H1 (cell line): ENCODE results near the gene STIM1. TPM values are rescaled to one million over a fixed set of nuclear protein-coding genes. Genes with fewer than 3 reads are reported as not detected.

ENCODE experiments used
- CTCF ChIA-PET: fragments of 300-600 bp; sonication (Branson Sonifier 250); formaldehyde crosslinking; loops from one replicate; lab custom pipeline; 2021; ENCODE audit not compliant: partially characterized antibody; lab: Charles Lee
- POLR2A ChIA-PET: fragments of 300-600 bp; sonication (Branson Sonifier 250); formaldehyde crosslinking; loops from one replicate; lab custom pipeline; 2021; ENCODE audit warnings: inconsistent platforms; ENCODE audit not compliant: partially characterized antibody; lab: Charles Lee
- DNase-seq, 2 experiments: peaks; one replicate each; pipeline versions ENCODE4 v3.0.0 to v3.0.0-alpha.2; 2010 to 2022; ENCODE audit warnings: low spot score in 2 of 2, low read depth in 1 of 2, mixed read lengths in 1 of 2
- FAIRE-seq: peaks from 2 replicates; lab custom pipeline; 2011; peaks lifted over from hg19 to GRCh38; lab: Jason Lieb, UNC
- H2AFZ ChIP-seq: 2 replicates; pipeline ENCODE4 v1.8.1; 2012; ENCODE audit warnings: low read length, inconsistent platforms
- H2AK5ac ChIP-seq: 2 replicates; pipeline ENCODE4 v1.6.1; 2013; ENCODE audit warnings: low read depth, low read length
- H2BK120ac ChIP-seq: replicated peaks from 2 replicates; pipeline ENCODE3; 2013; ENCODE audit warnings: low read depth, low read length, inconsistent platforms
- H2BK12ac ChIP-seq: 2 replicates; pipeline ENCODE4 v1.6.1; 2013; ENCODE audit warnings: low read depth, low read length
- H2BK15ac ChIP-seq: 2 replicates; pipeline ENCODE4 v1.6.1; 2013; ENCODE audit warnings: low read length
- H2BK20ac ChIP-seq: 2 replicates; pipeline ENCODE4 v1.6.1; 2013; ENCODE audit warnings: low read length
- H2BK5ac ChIP-seq: 2 replicates; pipeline ENCODE4 v1.6.1; 2013; ENCODE audit warnings: low read depth, low read length
- H3K14ac ChIP-seq: 2 replicates; pipeline ENCODE4 v1.6.1; 2013; ENCODE audit warnings: inconsistent platforms; ENCODE audit not compliant: insufficient read length
- H3K18ac ChIP-seq: 2 replicates; pipeline ENCODE4 v1.6.1; 2013; ENCODE audit warnings: low read length; ENCODE audit errors: extremely low read depth
- H3K23ac ChIP-seq: 2 replicates; pipeline ENCODE4 v1.6.1; 2013; ENCODE audit warnings: inconsistent platforms; ENCODE audit not compliant: insufficient read length
- H3K23me2 ChIP-seq: 2 replicates; pipeline ENCODE4 v1.6.1; 2013; ENCODE audit warnings: low read depth, low read length
- H3K27ac ChIP-seq: 2 replicates; pipeline ENCODE4 v1.6.1; 2011; ENCODE audit warnings: low read depth, low read length, inconsistent platforms
- H3K27me3 ChIP-seq, 4 experiments: replicated peaks in 1 of 4; 1 replicate in 1 of 4; 2 replicates in 3 of 4; pipeline versions ENCODE4 v1.6.1 to v1.8.1; 2011 to 2013; ENCODE audit warnings: low read length in 3 of 4, mild to moderate bottlenecking in 3 of 4, inconsistent platforms in 2 of 4, mixed read lengths in 2 of 4, moderate library complexity in 1 of 4; ENCODE audit not compliant: control insufficient read depth in 3 of 4, insufficient read depth in 3 of 4; ENCODE audit errors: extremely low read depth in 1 of 4
- H3K36me3 ChIP-seq, 4 experiments: 2 replicates each; pipeline versions ENCODE4 v1.6.1 to v1.8.1; 2011 to 2013; ENCODE audit warnings: mild to moderate bottlenecking in 4 of 4, low read length in 3 of 4, moderate library complexity in 2 of 4, control low read depth in 1 of 4, inconsistent platforms in 1 of 4; ENCODE audit not compliant: insufficient read depth in 4 of 4, control insufficient read depth in 2 of 4
- H3K4ac ChIP-seq: replicated peaks from 2 replicates; pipeline ENCODE3; 2013; ENCODE audit warnings: low read length, low read depth, mixed read lengths, inconsistent platforms; ENCODE audit not compliant: insufficient read length
- H3K4me1 ChIP-seq, 4 experiments: replicated peaks in 1 of 4; 1 replicate in 1 of 4; 2 replicates in 3 of 4; pipeline versions ENCODE4 v1.6.1 to v1.8.1; 2011 to 2013; ENCODE audit warnings: low read length in 3 of 4, inconsistent platforms in 2 of 4, mixed read lengths in 1 of 4; ENCODE audit not compliant: insufficient read depth in 4 of 4, control insufficient read depth in 3 of 4
- H3K4me2 ChIP-seq, 2 experiments: 2 replicates each; pipeline versions ENCODE4 v1.6.1 to v1.8.1; 2011 to 2013; ENCODE audit warnings: low read depth in 2 of 2, low read length in 2 of 2, control low read depth in 1 of 2, inconsistent platforms in 1 of 2, mild to moderate bottlenecking in 1 of 2; ENCODE audit not compliant: insufficient read depth in 1 of 2
- H3K4me3 ChIP-seq, 4 experiments: fragments of 200-600, 300-600 bp in 1 of 4; sonication (generic), shearing (Covaris generic), sonication (Bioruptor Twin) in 1 of 4; 2 replicates each; pipeline versions ENCODE4 v1.5.1 to v1.8.1; 2011 to 2016; ENCODE audit warnings: low read length in 4 of 4, low read depth in 3 of 4, control low read depth in 2 of 4, inconsistent platforms in 2 of 4, mild to moderate bottlenecking in 2 of 4, mixed read lengths in 1 of 4, moderate library complexity in 1 of 4; ENCODE audit not compliant: insufficient read depth in 2 of 4; ENCODE audit errors: extremely low read depth in 1 of 4
- H3K56ac ChIP-seq: replicated peaks from 2 replicates; pipeline ENCODE3; 2013; ENCODE audit warnings: low read depth, mild to moderate bottlenecking, mixed read lengths, low read length, inconsistent platforms; ENCODE audit not compliant: insufficient read length
- H3K79me1 ChIP-seq: 2 replicates; pipeline ENCODE4 v1.6.1; 2013; ENCODE audit warnings: low read depth, low read length, control low read depth
- H3K79me2 ChIP-seq, 2 experiments: 2 replicates each; pipeline versions ENCODE4 v1.6.1 to v1.8.1; 2012 to 2013; ENCODE audit warnings: low read length in 2 of 2, mild to moderate bottlenecking in 2 of 2, inconsistent platforms in 1 of 2; ENCODE audit not compliant: insufficient read depth in 2 of 2, control insufficient read depth in 1 of 2
- H3K9ac ChIP-seq, 4 experiments: replicated peaks in 1 of 4; 1 replicate in 1 of 4; 2 replicates in 3 of 4; pipeline versions ENCODE4 v1.6.1 to v1.8.1; 2011 to 2013; ENCODE audit warnings: low read depth in 3 of 4, low read length in 3 of 4, control low read depth in 2 of 4, mild to moderate bottlenecking in 2 of 4, moderate library complexity in 2 of 4, inconsistent platforms in 1 of 4; ENCODE audit errors: extremely low read depth in 1 of 4
- H3K9me3 ChIP-seq, 2 experiments: 2 replicates each; pipeline versions ENCODE4 v1.6.1 to v1.8.1; 2012 to 2013; ENCODE audit warnings: mild to moderate bottlenecking in 2 of 2, moderate library complexity in 2 of 2, control low read depth in 1 of 2, inconsistent platforms in 1 of 2, low read depth in 1 of 2, low read length in 1 of 2, mixed read lengths in 1 of 2; ENCODE audit not compliant: insufficient read depth in 2 of 2
- H4K20me1 ChIP-seq, 2 experiments: replicated peaks in 1 of 2; 2 replicates each; pipeline versions ENCODE3 to v1.8.1; 2011 to 2013; ENCODE audit warnings: inconsistent platforms in 2 of 2, low read length in 2 of 2, mild to moderate bottlenecking in 1 of 2; ENCODE audit not compliant: insufficient read depth in 2 of 2, control insufficient read depth in 1 of 2
- H4K5ac ChIP-seq: 2 replicates; pipeline ENCODE4 v1.6.1; 2013; ENCODE audit warnings: low read length, low read depth, mixed read lengths, inconsistent platforms; ENCODE audit not compliant: insufficient read length
- H4K8ac ChIP-seq: 2 replicates; pipeline ENCODE4 v1.8.0; 2013; ENCODE audit warnings: mild to moderate bottlenecking, moderate library complexity, low read length, inconsistent platforms; ENCODE audit not compliant: insufficient read depth; ENCODE audit errors: extremely low read depth
- H4K91ac ChIP-seq: replicated peaks from 2 replicates; pipeline ENCODE3; 2013; ENCODE audit warnings: low read length, mixed read lengths, inconsistent platforms; ENCODE audit not compliant: insufficient read length
- JUN ChIP-seq: IDR thresholded peaks from 2 replicates; pipeline ENCODE4 v1.6.1; 2011; ENCODE audit warnings: low read depth, mild to moderate bottlenecking, improper control_type of control experiment, low read length
- NANOG ChIP-seq: IDR thresholded peaks from 2 replicates; pipeline ENCODE4 v1.6.1; 2011; ENCODE audit warnings: low read length, low read depth, mild to moderate bottlenecking, inconsistent platforms; ENCODE audit not compliant: insufficient read depth, poor library complexity, severe bottlenecking
- SAP30 ChIP-seq: fragments of 300-600 bp; sonication (generic); IDR thresholded peaks from 2 replicates; pipeline ENCODE4 v1.7.1; 2012; ENCODE audit warnings: low read length, moderate library complexity, mild to moderate bottlenecking, inconsistent platforms; ENCODE audit not compliant: insufficient read depth, insufficient replicate concordance
- SIRT6 ChIP-seq: IDR thresholded peaks from one replicate; pipeline ENCODE4 v1.7.1; 2012; ENCODE audit warnings: low read length, inconsistent platforms
- SIX5 ChIP-seq: IDR thresholded peaks from 2 replicates; pipeline ENCODE4 v1.6.1; 2011; ENCODE audit warnings: mild to moderate bottlenecking, low read depth, low read length
- TAF7 ChIP-seq: optimal IDR thresholded peaks from 2 replicates; pipeline ENCODE3; 2011; ENCODE audit warnings: low read depth, mild to moderate bottlenecking, inconsistent platforms, low read length, moderate library complexity, borderline replicate concordance
- polyA plus RNA-seq, 7 experiments: library from polyadenylated mRNA; depleted of rRNA in 3 of 7; stranded (reverse) in 5 of 7; unstranded in 2 of 7; fragments of >200 nt in 5 of 7; fragments of 200-250 nt in 2 of 7; gene quantifications; 1 replicate in 5 of 7; 2 replicates in 1 of 7; 4 replicates in 1 of 7; pipeline versions ENCODE4 v1.2.1 to v1.2.3, GENCODE V29; 2011 to 2013; ENCODE audit warnings: missing spikeins in 2 of 7, mixed read lengths in 2 of 7
- total RNA-seq: library from RNA; stranded (reverse); fragmentation: NEBNext Ultra II Directional; extraction: Animal tissue kit (Norgen Biotek cat#: 25700); gene quantifications from 2 replicates; pipeline ENCODE4 v1.2.1, GENCODE V29; 2021
- TF ChIP-seq, protein P1 (sequence below): IDR thresholded peaks from 2 replicates; pipeline ENCODE4 v1.6.1; 2011; ENCODE audit warnings: low read length, improper control_type of control experiment

STIM1 gene
- total and polyA plus RNA-seq, 2 of the 8 experiments (the other 6 are each of a cell fraction or from before 2014, with no cell fraction given): 11.1 to 12.2 TPM

DNA sequence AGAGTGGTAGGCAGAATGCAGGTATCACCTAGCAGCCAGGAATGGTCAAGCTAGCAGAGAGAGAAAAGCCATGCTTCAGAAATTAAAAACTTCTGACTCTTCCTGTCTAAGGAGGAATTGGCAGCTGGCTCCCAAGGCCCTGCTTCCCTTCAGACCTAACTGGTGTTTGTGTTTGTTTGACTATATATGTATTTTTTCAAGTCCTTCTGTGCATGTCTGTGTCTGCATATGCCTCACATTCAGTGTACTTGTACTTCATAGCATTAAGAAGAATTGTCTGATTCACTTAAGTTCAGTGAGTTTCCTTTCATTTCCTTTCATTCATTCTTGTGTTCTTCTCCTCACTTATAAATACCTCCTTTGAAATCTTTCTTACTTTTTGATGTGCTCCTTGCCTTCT, 130.2 kb downstream of the STIM1 start:
- no peak overlapping the region for H2AFZ ChIP-seq
- no peaks in the 10 kb centered on the region for H3K79me1 ChIP-seq
- H3K4me3 ChIP-seq: no peak overlapping the region
- no peak overlapping the region for H3K4ac ChIP-seq
- FAIRE-seq (no peak), DNase-seq (no peak)
- no peak overlapping the region for H3K14ac ChIP-seq
- H2BK12ac ChIP-seq: 0 out of 2 replicates have a peak overlapping the region, but pooled peaks have one; percentile 46
- H4K20me1 ChIP-seq: no peaks in the 10 kb centered on the region
- TF ChIP-seq JUN (no peak), SIX5 (no peak), NANOG (no peak), SAP30 (no peak), TAF7 (no peak), SIRT6 (no peak)
- TF ChIP-seq, protein P1, sequence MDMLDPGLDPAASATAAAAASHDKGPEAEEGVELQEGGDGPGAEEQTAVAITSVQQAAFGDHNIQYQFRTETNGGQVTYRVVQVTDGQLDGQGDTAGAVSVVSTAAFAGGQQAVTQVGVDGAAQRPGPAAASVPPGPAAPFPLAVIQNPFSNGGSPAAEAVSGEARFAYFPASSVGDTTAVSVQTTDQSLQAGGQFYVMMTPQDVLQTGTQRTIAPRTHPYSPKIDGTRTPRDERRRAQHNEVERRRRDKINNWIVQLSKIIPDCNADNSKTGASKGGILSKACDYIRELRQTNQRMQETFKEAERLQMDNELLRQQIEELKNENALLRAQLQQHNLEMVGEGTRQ: no peak
- no peak overlapping the region for H4K5ac ChIP-seq
- H3K23ac ChIP-seq: no peak overlapping the region
- no peak overlapping the region for H2BK20ac ChIP-seq
- H3K27ac ChIP-seq: no peak overlapping the region
- H3K23me2 ChIP-seq: no peaks in the 10 kb centered on the region
- CTCF ChIA-PET: interaction anchor here (1.3 to 4.7 kb wide), 4 partner anchors 27 to 136 kb away, joined by 3 to 34 read pairs (median 12); partner anchors contain the start of gene STIM1
- H4K8ac ChIP-seq: no peak overlapping the region
- no peaks in the 10 kb centered on the region for H3K79me2 ChIP-seq
- H3K18ac ChIP-seq: no peak overlapping the region
- H2AK5ac ChIP-seq: no peak overlapping the region
- H2BK120ac ChIP-seq: no peak overlapping the region
- POLR2A ChIA-PET: no interaction called here
- H3K36me3 ChIP-seq: no peaks in the 10 kb centered on the region
- no peak overlapping the region for H3K9ac ChIP-seq
- H3K4me1 ChIP-seq: no peaks in the 10 kb centered on the region
- no peak overlapping the region for H2BK5ac ChIP-seq
- no peaks in the 10 kb centered on the region; a peak in 1 of 7 replicates for H3K27me3 ChIP-seq
- H3K56ac ChIP-seq: no peak overlapping the region
- no peak overlapping the region for H3K4me2 ChIP-seq
- H4K91ac ChIP-seq: no peak overlapping the region
- no peak overlapping the region for H2BK15ac ChIP-seq
- H3K9me3 ChIP-seq: no peaks in the 10 kb centered on the region
